ELR (cell line): Measurements from ENCODE around the gene ADAMTS13.
"Not testable (repeated sequence)": the region's sequence is repeated elsewhere in the genome, so short reads cannot be mapped to it uniquely, and the experiment has no call there.

ENCODE experiments used
- DNase-seq: peaks from one replicate; pipeline ENCODE4 v3.0.0-alpha.2; 2015; ENCODE audit warnings: low read depth

The ADAMTS13 gene

DNA sequence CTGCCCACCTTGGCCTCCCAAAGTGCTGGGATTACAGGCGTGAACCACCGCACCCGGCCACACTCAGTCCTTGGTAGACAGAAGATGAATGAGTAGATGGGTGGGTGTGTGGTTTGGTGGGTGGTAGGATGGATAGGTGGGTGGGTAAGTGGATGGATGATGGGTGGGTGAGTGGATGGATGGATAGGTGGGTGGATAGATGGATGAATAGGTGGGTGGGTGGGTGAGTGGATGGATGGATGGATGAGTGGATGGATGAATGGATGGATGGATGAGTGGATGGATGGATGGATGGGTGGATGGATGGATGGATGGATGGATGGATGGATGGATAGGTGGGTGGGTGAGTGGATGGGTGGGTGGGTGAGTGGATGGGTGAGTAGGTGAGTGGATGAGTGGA, 29.9 kb upstream of the ADAMTS13 start:
- DNase-seq: not testable (repeated sequence)

DNA sequence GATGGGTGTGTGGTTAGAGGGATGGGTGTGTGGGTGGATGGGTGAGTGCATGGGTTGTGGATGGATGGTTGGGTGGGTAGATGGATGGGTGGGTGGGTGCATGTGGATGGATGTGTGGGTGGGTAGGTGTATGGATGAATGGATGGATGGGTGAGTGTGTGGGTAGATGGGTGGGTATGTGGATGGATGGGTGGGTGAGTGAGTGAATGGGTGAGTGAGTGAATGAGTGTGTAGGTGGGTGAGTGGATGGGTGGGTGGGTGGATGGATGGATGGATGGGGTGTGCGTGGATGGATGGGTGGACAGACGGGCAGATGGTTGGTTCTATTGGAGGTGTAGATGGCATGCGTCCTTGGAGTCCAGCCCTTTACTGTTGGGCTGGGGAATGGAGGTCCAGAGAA, 28.8 kb upstream of the ADAMTS13 start:
- DNase-seq: no peak

DNA sequence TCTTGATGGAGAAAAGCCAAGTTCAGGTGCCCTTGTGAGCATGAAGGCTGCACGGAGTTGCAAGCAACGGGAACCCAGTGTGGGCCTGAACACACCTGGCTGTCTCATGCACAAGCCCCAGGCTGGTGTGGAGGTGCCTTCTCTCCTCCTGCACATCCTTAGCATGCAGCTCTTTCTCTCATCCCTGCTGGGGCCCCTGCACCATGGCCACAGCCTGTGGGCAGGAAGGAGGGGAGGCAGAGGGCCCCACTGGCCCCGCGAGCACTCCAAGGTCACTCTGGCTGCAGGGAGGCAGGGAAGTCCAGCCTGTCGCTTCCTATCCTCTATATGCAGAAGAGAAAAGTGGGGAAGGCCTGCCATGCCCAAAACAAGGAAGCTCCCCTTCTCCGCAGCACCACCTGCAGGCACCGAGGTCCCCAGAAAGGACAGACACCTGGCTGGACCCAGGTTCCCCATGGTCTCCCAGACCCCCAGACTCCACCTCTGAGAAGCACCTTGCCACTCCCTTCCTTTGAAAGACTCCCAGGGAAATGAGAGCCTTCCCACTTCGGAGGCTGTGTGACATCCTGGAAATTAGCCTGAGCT, 27.4 kb upstream of the ADAMTS13 start:
- no peak for DNase-seq

DNA sequence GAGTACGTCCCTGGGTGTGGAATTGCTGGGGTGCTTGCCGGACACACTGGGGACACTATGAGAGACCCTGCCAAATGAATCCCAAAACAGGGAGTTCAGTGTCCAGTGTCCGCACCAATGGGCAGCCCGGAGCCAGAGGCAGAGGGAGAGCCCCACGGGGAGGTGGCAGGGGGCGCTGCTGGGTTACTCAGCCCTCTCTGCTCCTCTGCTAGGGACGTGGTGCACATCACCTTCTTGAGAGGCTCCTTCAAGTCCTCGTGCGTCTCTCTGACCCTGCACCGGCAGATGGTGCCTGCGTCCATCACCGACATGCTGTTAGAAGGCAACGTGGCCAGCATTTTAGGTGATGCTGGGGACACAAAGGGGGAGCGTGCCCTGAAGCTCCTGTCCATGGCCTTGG, 25.2 kb upstream of the ADAMTS13 start:
- DNase-seq: peak; percentile 53

DNA sequence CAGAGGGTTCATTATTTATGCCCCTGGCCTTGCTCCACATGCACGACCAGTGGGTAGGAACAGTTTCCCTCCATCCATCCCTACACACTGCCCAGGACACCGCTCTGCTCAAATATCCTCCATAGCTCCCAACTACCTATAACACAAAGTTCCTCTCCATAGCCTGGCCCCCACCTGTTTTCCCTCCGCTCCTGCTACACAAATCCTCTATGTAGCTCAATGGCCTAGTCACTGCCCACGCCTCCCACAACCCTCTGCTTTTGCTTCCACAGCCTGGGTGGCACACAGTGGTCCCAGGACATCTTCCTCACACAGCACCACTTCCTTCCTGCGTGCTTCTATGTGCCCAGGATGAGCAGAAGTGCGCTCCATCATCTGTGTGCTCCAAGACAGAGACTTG, 24.8 kb upstream of the ADAMTS13 start:
- DNase-seq: no peak

DNA sequence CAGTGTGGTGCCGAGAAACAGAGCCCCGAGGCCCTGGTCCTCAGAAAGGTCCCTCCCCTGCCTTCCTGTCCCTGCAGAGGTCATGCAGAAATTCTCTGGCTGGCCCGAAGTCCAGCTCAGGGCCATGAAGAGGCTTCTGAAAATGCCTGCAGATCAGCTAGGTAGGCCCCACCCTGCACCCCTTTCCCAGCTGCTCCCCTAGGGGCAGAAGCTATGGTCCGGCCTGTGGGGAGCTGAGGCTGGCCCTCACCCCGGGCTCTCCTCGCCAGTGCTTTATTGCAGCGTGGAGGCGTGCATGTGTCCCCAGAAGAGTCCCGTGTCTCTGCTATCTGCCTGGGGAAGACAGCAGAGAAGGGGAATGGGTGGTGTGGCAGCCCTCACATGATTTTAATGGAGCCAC, 24.3 kb upstream of the ADAMTS13 start:
- no peak for DNase-seq

DNA sequence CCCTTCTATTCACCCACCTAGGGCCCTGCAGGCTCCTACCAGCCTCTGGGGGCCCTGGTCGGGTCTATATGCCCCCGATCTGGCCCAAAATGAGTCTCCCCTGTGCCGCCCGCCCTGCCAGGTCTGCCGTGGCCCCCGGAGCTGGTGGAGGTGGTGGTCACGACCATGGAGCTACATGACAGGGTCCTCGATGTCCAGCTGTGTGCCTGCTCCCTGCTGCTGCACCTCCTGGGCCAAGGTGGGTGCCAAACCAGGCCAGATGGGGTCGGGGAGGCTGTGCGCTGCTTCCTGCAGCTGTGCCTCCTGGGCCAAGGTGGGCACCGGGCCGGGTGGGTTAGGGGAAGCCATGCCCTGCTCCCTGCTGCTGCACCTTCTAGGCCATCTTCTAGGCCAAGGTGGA, 21.9 kb upstream of the ADAMTS13 start:
- no peak for DNase-seq

DNA sequence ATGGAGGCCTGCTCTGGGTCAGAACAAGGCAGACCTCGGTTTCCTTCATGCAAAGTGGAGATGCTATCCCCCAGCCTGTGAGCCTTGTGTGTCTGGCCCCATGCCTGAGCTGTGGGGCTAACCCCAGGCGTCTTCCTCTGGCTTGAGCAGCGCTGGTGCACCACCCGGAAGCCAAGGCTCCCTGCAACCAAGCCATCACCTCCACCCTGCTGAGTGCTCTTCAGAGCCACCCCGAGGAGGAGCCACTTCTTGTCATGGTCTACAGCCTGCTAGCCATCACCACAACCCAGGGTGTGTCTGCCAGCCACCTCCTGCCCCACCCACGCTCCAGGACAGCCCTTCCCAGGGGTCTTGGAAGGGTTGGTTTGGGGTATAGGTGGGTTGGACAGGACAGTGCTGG, 20.6 kb upstream of the ADAMTS13 start:
- DNase-seq: no peak

DNA sequence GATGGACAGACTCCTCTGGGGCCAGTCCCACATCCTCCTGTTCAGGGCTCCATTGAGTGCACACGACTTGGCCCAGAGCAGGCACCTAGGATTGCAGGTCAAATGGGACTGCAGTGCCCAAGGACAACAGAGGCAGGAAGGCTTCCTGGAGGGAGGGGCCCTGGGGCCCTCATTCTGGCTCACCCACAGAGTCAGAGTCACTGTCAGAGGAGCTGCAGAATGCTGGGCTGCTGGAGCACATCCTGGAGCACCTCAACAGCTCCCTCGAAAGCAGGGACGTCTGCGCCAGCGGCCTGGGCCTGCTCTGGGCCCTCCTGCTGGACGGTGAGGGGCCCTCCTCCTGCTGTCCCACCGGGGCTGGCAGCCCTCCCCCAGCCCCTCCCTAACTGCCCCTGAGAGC, 19.5 kb upstream of the ADAMTS13 start:
- no peak for DNase-seq

DNA sequence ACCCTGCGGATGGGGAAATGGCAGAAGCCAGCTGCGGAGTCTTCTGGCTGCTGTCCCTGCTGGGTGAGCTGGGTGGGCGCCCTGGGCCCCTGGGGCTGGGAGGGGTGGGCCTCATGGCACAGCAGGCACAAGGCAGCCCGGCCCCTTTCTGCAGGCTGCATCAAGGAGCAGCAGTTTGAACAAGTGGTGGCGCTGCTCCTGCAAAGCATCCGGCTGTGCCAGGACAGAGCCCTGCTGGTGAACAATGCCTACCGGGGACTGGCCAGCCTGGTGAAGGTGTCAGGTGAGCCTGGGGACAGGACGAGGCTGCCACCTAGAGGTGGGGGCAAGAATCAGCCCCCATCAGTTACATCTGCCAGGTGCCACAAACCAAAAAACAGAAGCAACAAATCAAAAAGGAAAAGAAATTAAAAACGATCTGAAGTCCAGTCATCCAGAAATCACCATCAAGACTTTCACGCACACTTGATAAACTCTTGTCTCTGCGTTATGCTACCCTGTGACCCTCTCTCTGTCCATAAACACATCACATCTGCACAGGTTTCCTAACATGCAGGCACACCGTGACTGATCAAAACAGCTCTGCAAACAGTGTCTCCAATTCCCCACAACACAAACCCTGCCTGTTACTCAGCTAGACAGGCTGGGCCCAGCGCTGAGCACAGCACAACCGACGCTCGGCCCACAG, 18.3 kb upstream of the ADAMTS13 start:
- DNase-seq: no peak

DNA sequence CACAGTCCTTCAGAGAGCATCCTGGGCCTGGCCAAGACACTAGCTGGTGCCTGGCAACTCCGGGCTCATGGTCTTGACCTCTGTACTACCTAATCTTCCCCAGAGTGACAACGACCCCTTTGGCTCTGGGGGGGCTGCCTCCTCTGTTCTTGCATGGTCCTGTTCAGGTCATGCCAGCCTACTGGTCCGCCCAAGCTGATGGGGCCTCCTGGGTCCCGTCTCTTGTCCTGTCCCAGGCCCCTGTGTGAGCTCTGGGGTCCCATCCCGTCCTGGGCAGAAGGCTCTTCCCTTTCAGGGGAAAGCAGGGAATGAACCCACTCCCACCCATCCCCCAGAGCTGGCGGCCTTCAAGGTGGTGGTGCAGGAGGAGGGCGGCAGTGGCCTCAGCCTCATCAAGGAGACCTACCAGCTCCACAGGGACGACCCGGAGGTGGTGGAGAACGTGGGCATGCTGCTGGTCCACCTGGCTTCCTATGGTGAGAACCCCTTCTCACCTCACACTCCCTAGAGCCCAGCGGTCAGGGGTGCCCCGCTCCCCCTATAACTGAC, 17.6 kb upstream of the ADAMTS13 start:
- no peak for DNase-seq

DNA sequence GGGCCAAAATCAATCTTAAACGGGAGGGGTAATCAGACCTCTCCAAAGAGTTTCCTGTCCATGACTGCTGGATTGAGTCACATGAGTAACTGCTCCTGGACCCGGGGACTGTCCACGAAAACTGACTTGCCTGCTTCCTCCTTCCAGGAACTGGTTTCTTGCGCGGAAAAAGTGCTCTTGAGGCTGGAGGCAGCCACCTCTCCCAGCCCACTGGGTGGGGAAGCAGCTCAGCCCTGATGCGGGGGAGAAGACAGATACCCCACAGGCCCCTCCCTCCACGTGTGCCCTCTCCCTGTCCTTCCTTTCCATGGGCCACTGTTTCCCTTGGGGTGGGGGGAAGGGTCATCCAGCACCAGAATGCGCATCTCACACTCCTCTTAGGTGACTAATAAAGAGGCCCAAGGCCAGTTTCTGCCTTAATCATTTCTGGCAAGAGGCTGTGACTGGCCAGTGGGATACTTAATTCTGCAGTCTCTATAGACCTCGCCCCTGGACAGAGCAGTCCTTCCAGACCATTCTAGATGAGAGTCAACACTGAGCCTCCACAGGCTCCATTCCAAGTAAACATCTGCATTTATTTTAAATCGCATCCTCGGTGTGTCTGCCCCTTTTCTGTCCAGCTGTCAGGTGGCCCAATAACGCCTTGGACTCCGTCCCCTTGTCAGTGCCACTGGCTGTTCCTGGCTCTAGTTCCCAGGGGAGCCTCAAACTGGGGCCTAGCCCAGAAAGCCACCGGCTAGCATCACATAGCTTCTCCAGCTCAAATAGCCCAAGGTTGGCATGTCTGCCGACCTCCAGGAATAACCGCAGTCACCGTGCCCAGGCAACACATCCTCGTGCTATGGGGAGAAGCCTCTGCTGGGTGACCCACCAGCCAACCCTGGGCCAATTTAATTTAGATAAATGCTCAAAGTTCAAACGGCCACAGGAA, 16.4 kb upstream of the ADAMTS13 start:
- DNase-seq: peak; percentile 71

DNA sequence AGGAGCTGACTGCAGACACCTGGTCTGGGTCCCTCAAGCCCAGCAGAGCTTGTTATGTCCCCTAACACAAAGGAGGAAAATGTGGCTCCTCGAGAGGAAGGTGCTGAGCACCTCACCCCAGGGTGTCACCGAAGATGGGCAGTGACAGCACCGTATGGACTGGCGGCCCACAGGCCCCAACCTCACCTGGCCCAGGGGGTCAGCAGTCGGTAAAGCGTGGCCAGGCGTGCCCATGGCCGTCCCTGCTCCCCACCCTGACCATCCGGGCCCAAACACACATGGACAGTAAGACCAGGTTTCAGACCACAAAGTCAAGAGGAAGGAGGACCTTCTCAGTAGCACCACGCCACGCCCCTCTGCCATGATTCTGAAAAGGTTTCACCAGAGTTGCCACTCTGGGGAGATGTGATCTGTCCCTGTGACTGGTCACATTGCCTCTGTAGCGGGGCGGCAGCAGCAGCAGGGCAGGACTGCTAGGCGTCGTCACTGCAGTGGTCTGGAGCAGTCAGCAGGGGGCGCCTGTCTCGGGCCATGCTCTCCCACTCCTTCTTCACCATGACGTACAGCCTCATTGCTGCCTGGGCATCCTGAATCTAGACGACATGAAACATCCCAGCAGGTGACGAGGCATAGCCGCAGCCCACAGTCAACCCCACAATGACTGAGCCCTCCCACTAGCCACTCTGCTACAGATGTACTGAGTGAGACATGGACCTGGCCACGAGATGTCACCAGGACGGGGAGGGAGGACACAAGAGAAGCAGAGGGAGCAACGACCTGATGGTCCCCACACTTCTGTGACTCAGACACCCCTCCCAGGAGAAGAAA, 15.5 kb upstream of the ADAMTS13 start:
- peak; percentile 83 for DNase-seq

DNA sequence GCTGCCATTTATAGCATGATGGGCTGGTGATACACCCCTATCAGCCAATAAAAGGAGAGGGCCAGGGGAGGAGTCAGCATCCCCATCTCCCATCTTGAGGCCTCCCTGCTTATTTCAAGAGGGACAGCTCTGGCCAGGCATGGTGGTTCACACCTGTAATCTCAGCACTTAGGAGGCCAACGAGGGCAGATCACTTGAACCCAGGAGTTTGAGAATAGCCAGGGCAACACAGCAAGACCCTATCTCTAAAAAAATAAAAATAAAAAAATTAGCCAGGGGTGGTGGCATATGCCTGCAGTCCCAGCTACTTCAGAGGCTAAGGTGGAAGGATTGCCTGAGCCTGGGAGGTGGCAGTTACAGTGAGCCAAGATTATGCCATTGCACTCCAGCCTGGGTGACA, 14.1 kb upstream of the ADAMTS13 start:
- DNase-seq: no peak

DNA sequence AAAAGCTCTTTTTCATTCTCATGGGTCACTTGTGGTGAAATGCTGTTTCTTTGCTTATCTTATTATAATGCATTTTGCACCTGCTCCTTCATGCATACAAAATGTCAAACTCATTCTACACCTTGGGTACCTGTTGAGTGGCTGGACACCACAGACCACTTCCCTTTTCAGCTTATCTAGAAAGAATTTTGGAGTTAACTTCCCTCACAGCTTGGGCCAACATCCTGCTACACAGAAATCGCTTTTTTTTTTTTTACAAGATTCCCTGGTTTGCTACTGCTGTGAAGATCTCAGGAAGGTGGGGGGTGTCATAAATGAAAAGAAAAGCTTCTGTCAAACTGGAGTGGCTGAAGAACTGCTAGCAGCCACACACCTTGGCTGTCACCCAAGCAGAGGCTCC, 7.0 kb upstream of the ADAMTS13 start:
- DNase-seq: no peak

DNA sequence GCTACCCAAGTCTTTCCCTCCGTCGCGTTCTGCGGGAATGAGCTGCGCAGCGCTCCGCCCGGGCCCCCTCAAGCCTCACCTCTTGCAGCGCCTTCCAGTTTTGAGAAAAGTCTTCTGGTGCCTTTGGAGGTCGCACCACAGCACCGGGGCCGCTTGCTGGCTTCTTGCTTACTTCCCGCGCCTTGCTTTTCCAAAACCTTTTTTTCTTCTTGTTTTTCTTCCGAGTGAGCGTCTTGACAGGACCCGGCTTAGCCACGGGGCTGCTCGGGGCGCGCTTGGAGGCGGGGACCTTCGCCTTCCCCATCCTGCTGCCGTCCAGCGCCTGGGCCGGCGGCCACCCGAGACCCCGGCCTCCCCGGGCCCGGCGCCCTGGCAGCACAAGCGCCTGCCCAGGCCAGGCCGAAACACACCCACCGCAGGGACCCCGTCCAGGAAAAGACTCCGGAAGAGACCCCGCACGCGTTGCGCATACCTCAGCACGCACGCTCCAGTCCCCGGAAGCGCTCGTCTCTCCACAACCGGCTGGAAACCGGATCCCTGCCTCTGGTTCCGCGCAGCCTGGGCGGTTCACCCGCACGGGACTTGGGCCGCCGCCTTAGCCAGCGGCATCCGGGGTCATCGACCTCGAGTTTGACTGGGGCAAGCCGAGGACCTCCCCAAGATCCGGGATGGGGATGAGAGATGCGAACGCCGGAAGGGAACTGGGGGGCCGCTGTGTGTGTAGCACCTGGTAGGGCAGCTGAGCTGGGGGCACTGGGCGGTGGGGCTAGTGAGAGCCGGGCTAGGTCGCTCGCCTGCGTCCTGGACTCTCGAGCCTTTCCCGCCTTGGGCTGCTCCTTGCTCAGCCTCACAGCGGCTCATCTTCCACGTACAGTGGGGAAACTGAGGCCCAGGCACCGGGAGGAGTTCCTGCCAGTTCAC, 4.4 kb upstream of the ADAMTS13 start, which contains the start of gene REXO4:
Gene REXO4 (minus strand): TSS at position 470 of the 921 bp plus-strand sequence. CDS start 166 bp downstream, at position 304.
- DNase-seq: peak; percentile 96

DNA sequence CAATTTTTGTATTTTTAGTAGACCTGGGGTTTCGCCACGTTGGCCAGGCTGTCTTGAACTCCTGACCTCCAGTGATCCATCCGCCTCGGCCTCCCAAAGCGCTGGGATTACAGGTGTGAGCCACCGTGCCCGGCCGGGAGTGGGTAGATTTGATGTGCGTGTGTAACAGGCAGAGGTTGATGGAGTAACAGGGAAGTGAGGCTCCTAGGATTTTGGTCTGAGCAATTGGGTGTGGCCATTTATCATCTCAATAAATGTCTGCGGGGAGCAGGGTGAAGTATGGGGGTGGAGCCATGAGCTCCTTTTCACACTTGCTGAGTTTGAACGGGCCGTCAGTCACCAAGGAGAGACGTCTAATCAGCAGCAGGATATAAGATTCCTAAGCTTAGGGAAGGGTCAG, 3.2 kb upstream of the ADAMTS13 start:
- no peak for DNase-seq

DNA sequence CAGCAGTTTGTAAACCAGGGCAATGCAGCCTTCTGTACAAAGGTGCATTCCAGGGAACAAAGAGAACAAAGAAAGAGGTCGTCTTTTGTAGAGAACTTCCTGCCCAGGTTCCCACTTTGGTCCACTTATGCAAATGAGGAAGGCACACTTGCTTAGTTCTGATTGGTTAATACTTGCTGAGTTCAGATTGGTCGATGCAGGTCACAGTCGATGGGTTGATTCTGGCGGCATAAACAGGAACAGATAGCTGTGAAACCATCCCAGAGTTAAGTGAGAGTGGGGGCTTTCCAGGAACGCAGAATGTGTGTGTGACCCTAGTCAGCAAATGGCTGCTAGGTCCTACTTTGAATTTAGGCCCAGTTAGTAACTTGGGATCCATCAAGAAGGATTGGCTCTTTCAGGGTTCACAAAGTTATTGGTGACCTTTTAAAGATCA, 1.8 kb upstream of the ADAMTS13 start:
- no peak for DNase-seq

DNA sequence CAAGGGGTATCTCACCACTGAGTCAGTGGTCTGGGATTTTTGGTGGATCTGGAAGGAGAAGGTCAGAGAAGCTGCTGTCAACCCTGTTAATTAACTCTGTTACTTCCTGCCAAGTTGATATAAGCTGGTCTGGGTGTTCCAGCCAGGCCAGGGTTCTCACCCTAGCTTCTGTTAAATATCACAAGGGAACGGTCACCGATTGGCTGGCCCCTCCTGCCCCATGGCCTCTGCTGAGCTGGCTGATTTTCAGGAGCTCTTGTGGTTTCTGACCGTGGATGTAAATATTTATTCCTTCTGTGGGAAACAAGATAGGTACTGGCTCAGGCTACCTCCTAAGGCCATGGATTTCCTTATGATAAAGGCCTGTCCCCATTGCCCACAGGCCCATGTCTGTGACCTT, 1.0 kb downstream of the ADAMTS13 start:
- no peak for DNase-seq

DNA sequence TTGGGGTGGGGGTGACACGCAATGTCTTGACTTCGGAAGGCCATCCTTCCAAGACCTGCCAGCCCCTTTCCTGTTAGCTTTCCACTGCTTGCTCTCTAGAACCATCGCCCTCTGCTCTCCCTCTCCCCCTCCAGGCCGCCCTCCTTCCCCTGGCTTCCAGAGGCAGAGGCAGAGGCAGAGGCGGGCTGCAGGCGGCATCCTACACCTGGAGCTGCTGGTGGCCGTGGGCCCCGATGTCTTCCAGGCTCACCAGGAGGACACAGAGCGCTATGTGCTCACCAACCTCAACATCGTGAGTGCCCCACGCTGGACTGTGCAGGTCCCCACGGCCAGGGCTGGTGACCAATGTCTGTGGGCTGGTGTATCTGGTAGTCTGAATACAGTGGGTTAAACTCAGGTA, 2.0 kb downstream of the ADAMTS13 start:
- no peak for DNase-seq
